Pancreas (tissue), 10 donors: ENCODE measurements around the gene KRT36. TPM values are rescaled to one million over a fixed set of nuclear protein-coding genes. Genes with fewer than 3 reads are reported as not detected.

Experiments
- ATAC-seq, 4 donors: fragments of 200-7000 bp; cut with Tn5 transposase; one replicate each; pipeline versions ENCODE4 v1.8.0 to v1.9.1; 2020; ENCODE audit warnings: mild to moderate bottlenecking in 4 of 4, moderate library complexity in 4 of 4
- DNase-seq, 6 donors: peaks; one replicate each; pipeline ENCODE4 v3.0.0-alpha.2; 2020
- FAIRE-seq: peaks from 2 replicates; lab custom pipeline; 2012; peaks lifted over from hg19 to GRCh38; lab: Jason Lieb, UNC
- H3K27ac ChIP-seq, 4 donors: fragments of 200-600 bp; sonication (generic); 1 replicate in 3 of 4; 2 replicates in 1 of 4; pipeline versions ENCODE4 v1.5.0 to v1.8.0; 2020
- H3K27me3 ChIP-seq, 4 donors: fragments of 200-600 bp; one replicate each; pipeline ENCODE4 v1.8.0; 2021
- H3K36me3 ChIP-seq, 3 donors: fragments of 200-600 bp; sonication (generic) in 1 of 3; one replicate each; pipeline versions ENCODE4 v1.5.0 to v1.8.0; 2020 to 2021
- H3K4me1 ChIP-seq, 3 donors: fragments of 200-600 bp; one replicate each; pipeline ENCODE4 v1.8.0; 2021
- H3K4me3 ChIP-seq, 4 donors: fragments of 200-600 bp; sonication (generic) in 2 of 4; one replicate each; pipeline versions ENCODE4 v1.5.0 to v1.8.0; 2020 to 2021
- H3K9me3 ChIP-seq, 4 donors: fragments of 200-600 bp; one replicate each; pipeline ENCODE4 v1.8.0; 2021
- WGBS, 2 donors: extraction: QIAGEN DNeasy Blood & Tissue Kit; methylation state at CpG; one replicate each; pipeline ENCODE4 v1.1.7; 2013; 5-methylcytosine and 5-hydroxymethylcytosine counted together
- intact Hi-C, 3 donors: fragments of 100-400 bp; cut with DNase I; formaldehyde crosslinking; loops; one replicate each; pipeline versions ENCODE4 v1.11.1 to v1.14.2; 2022
- polyA plus RNA-seq, 2 donors: library from polyadenylated mRNA; stranded (reverse); fragments of 200-250 nt; gene quantifications; one replicate each; pipeline ENCODE4 v1.2.3, GENCODE V29; 2013
- total RNA-seq, 6 donors: library from RNA; stranded (reverse); fragmentation: NEBNext Ultra II Directional in 4 of 6; extraction: Animal tissue kit (Norgen Biotek cat#: 25700) in 4 of 6; gene quantifications; one replicate each; pipeline versions ENCODE4 v1.2.1 to v1.2.4, GENCODE V29; 2021 to 2023
- TF ChIP-seq, protein P1 (sequence below), 4 donors: fragments of 200-600 bp; sonication (generic) in 3 of 4; IDR thresholded peaks; one replicate each; pipeline versions ENCODE4 v1.5.0 to v1.8.0; 2021; ENCODE audit warnings: antibody characterized with exemption in 4 of 4
- donor health status: healthy with polysubstance abuse.
- donor health status: DM: no; HTN: no; CAD: no; lungs with moderate emphysema.
- donor health status: DM: no; HTN: no; CAD: no.
- donor health status: control.
- donor health status: control.
- donor health status: Bipolar disorder and iron deficiency.
- donor health status: DM: yes; HTN: yes; CAD: no.
- donor health status: DM: no; HTN: no; CAD: no.
- donor health status: DM: no; HTN: no; CAD: no.
- donor health status: DM: yes; HTN: yes; CAD: no.

Gene KRT36
- total and polyA plus RNA-seq, 8 donors, result not detected

DNA sequence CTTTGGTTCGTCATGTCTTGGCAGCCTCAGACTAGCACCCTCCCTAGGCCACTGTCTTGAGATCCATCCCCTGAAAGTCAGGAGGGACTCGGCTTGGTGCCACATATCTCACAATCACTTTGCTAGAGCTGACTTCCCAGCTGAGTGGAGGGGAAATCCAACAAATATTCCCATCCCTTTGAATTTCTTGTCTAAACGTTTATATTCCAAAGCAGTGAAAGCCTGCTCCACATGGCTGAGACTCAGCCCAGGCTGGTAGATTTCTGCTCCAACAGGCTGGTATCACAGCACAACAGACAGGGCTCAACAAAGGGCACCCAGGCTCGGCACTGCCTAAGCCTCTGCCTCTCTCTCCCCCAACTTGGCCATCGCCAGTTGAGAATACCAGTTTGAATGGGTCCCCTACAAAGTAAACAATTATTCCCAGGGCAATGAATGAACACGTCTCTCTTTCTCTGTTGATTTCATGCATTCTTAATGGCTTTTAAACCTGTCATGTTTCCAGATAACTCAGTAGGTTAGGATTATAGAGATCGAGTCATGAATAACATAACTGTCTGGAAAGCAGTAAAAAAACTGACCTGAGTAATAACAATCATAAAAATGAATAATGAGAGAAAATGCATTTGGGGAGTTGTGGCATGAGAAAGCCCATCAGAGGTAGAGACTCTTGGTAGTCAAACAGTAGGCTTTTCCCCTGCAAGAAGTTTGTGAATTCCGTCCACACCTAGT, 14.7 kb upstream of the KRT36 start:
- 48 to 51% methylated on average over 8 of the region's 8 CpGs for WGBS, 2 donors
- H3K9me3 ChIP-seq, result no peaks in the 10 kb centered on the region
- H3K27ac ChIP-seq, result no peak overlapping the region
- intact Hi-C loops, result no loop called here
- DNase-seq (peak in 1 of 6 donors; percentile 1), ATAC-seq (no peak), FAIRE-seq (no peak)
- TF ChIP-seq, protein P1, sequence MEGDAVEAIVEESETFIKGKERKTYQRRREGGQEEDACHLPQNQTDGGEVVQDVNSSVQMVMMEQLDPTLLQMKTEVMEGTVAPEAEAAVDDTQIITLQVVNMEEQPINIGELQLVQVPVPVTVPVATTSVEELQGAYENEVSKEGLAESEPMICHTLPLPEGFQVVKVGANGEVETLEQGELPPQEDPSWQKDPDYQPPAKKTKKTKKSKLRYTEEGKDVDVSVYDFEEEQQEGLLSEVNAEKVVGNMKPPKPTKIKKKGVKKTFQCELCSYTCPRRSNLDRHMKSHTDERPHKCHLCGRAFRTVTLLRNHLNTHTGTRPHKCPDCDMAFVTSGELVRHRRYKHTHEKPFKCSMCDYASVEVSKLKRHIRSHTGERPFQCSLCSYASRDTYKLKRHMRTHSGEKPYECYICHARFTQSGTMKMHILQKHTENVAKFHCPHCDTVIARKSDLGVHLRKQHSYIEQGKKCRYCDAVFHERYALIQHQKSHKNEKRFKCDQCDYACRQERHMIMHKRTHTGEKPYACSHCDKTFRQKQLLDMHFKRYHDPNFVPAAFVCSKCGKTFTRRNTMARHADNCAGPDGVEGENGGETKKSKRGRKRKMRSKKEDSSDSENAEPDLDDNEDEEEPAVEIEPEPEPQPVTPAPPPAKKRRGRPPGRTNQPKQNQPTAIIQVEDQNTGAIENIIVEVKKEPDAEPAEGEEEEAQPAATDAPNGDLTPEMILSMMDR (IDR thresholded peaks at IDR 0.05), result no peak
- no peaks in the 10 kb centered on the region for H3K4me1 ChIP-seq
- H3K4me3 ChIP-seq, result no peak overlapping the region
- no peaks in the 10 kb centered on the region for H3K27me3 ChIP-seq
- no peaks in the 10 kb centered on the region for H3K36me3 ChIP-seq

DNA sequence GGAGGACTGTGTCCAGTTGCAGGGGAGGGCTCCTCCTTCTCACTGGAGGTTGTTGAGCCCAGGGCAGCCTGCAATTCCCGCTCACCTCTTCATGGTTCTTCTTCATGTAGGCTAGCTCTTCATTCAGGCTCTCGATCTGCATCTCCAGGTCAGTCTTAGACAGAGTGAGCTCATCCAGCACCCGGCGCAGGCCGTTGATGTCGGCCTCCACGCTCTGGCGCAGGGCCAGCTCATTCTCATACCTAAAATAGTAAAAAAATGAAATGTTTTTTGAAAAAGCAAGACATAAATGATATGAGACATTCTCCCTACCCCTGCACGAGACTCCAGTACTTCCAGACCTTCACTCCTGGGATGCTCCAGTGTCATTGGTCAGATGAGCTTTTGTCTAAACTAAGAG, 13.5 kb upstream of the KRT36 start:
- no peak for ATAC-seq
- Histone ChIP-seq H3K4me3 (no peak overlapping the region), H3K27ac (no peak overlapping the region), H3K9me3 (no peaks in the 10 kb centered on the region), H3K4me1 (no peaks in the 10 kb centered on the region), H3K36me3 (no peaks in the 10 kb centered on the region), H3K27me3 (no peaks in the 10 kb centered on the region)
- FAIRE-seq, result no peak
- intact Hi-C loops, result no loop called here
- TF ChIP-seq, protein P1 (IDR thresholded peaks at IDR 0.05), result no peak
- DNase-seq, result peak in 1 of 6 donors; percentile 6
- 73 to 81% methylated on average over 9 of the region's 9 CpGs for WGBS, 2 donors

DNA sequence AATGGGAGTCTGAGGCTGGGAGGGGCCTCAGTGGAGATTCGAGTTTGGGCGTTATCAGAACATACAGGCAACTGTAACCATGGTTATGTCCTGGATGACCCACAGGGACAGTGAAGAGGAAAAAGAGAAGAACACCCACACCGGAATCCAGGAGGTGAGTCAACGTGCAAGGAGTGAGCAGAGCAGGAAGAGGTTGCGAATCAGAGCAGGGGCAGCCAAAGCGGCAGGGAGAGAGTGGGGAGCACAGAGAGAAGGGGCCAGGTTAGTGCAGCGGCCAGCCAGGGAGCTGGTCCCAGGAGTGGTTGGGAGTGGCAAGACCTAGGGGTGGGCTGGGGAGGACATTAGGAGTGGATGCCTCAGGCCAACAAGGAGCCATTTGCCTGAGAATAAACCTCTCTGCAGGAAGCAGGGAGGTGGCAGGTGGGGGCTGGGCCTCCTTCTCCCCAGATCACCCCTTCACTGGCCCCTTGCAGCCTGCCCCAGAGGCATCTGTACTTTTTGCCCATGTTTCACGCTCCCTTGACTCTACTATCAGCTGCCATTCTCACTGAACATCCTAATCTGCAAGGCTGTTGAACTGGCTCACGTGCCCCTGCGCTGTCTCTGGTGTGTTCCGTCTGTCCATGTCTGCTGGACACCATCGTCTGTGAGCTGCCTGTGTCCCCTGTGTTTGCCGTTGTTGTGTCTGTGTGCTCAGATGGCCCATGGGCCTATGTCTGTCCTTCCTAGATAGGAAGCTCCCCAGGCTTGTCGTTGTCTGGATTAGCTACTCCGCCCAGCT, 10.6 kb upstream of the KRT36 start:
- H3K4me1 ChIP-seq, result no peaks in the 10 kb centered on the region
- DNase-seq (no peak), FAIRE-seq (no peak), ATAC-seq (peak in 1 of 4 donors; percentile 14)
- H3K27me3 ChIP-seq, result no peaks in the 10 kb centered on the region
- no peaks in the 10 kb centered on the region for H3K36me3 ChIP-seq
- no peaks in the 10 kb centered on the region for H3K9me3 ChIP-seq
- TF ChIP-seq, protein P1 (IDR thresholded peaks at IDR 0.05), result no peak
- intact Hi-C loops, result no loop called here
- H3K4me3 ChIP-seq, result no peak overlapping the region
- no peak overlapping the region for H3K27ac ChIP-seq
- 69 to 70% methylated on average over 15 of the region's 15 CpGs for WGBS, 2 donors

DNA sequence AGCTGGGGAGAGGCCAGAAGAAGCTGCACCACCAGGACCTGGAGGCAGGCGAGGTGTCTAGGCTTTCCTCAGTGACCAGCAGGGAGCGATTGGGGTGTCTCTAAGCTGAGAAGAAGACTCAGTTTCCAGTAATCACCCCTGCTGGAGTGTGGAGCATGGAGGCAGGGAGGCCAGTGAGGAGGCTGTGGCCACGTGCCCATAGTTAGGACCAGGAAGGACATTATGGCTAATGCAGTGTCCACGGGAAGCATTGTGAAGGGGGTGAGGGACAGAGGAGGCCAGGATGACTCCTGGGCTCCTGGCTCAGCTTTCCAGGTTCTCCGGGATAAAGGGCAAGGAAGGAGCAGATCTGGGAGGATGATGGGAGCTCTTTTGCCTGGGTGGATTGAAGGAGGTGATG, 10.0 kb upstream of the KRT36 start:
- Histone ChIP-seq H3K9me3 (no peaks in the 10 kb centered on the region), H3K4me1 (no peaks in the 10 kb centered on the region), H3K27me3 (no peaks in the 10 kb centered on the region), H3K27ac (no peak overlapping the region), H3K36me3 (no peaks in the 10 kb centered on the region), H3K4me3 (no peak overlapping the region)
- TF ChIP-seq, protein P1 (IDR thresholded peaks at IDR 0.05), result no peak
- DNase-seq (no peak), ATAC-seq (no peak), FAIRE-seq (no peak)
- 62 to 83% methylated on average over 5 of the region's 5 CpGs for WGBS, 2 donors
- intact Hi-C loops, result no loop called here
